IPS-NIHi7 (cell line): ENCODE results near the gene CNTN4.

Source experiments
- DNase-seq: peaks from one replicate; pipeline ENCODE4 v3.0.0; 2012; ENCODE audit warnings: mixed read lengths; ENCODE audit errors: extremely low spot score

Gene CNTN4

DNA sequence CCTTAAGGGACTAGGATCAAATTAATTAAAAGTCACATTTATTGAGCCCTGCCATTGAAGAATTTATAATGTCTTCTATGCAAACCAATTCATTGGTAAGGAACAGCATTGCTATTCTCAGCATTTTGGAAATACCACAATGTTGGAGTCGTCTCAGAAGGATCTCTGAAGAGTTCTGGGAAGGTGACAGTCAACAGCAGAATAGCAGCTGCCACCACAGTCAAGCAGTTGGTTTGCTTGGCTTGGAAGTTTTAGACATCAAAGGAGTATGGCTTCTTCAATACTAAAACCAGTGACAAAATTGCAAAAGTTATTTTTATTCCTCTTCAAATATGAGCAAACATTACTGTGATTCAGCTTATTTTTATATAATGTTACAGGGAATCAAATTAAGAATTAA lies 167.9 kb downstream of the CNTN4 start:
- no peak for DNase-seq

DNA sequence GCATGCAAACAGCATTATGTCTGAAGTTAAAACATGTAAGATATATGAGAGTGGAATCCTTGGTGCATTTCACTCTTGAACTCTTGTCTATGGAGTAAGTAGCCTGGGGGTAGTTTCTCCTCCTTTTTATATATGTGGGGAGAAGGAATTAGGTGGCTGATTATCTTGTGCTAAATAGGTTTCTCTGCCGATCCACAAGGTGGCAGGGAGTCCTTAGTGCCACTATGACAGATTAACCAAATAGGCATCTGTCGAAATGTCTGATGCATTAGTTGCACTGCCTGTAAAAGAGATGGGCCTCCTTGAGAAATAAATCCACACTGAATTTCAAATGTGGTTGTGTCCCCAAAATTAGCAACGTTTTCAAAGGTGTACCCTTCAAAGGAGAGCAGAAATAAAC lies 170.1 kb downstream of the CNTN4 start:
- DNase-seq, result peak; percentile 6

GRCh38 chr3:2274526-2274925 lies 175.9 kb downstream of the CNTN4 start:
- no peak for DNase-seq

DNA sequence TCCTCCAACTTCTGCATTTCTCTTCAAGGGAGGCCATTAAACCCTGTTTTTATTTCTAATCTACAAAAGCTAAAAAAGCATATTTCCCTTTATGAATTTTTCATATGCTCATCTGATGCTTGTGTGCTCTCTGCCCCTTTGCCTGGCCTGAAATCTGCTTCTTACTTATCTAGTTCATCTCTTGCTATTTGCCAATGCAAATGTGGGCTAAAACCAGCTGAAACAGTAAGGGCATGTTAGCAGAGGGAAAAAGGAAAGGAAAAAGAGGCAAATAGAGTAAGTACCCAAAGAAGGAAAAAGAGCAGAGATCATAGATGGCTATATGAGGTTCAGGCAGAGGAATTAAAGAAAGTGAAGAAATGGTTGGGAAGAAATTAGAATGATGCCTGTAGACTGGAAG lies 185.2 kb downstream of the CNTN4 start:
- DNase-seq, result no peak

GRCh38 chr3:2300938-2301337 lies 202.3 kb downstream of the CNTN4 start:
- DNase-seq, result no peak

- DNase-seq, result no peak
Observed at GRCh38 chr3:2301361-2301760, 202.7 kb downstream of the CNTN4 start.

- DNase-seq, result peak; percentile 16
Observed at GRCh38 chr3:2303566-2303965, 204.9 kb downstream of the CNTN4 start.

DNA sequence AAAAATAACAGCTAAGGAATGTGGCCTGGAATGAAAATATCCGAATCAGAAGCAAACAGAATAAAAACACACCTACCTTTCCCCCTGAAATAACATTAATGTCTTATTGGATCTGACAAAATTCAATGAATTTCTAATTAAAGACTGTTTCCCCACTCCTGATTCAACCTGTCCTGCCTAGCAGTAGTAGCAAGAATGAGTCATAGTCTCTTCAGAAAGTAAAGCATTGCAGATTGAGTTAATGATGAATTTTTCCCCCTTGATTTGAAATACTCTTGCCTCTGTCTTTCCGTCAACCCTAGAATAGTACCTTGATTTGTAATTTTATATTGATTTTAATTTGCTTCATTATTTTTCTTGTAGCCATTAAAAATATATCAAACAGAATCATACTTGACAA lies 212.4 kb downstream of the CNTN4 start:
- no peak for DNase-seq

- no peak for DNase-seq
Observed at GRCh38 chr3:2317521-2317920, 218.9 kb downstream of the CNTN4 start.

DNA sequence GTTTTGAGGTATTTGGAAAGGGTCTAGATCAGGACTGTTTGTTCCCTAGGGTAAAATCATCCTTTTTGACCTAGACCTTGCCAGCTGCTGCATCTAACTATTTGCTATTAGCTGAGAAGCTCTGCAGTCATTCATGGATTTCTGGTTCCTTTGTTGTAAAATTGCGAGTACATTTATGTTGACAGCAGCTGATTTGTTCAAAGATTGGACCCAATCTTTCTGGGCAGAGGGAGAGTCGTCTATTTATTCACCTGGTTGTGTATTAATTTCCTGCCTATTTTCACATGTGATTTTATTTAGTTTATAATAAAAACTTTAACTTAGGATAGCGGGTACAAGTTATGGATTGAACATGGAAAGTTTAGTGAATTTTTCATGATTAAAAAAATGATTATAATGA lies 236.3 kb downstream of the CNTN4 start:
- no peak for DNase-seq

- no peak for DNase-seq
Observed at GRCh38 chr3:2343031-2343682, 244.5 kb downstream of the CNTN4 start.

- DNase-seq, result no peak
Observed at GRCh38 chr3:2352134-2352762, 253.6 kb downstream of the CNTN4 start.

- DNase-seq, result peak; percentile 41
Observed at GRCh38 chr3:2354702-2355101, 256.0 kb downstream of the CNTN4 start.

GRCh38 chr3:2356298-2356950 lies 257.8 kb downstream of the CNTN4 start:
- no peak for DNase-seq

DNA sequence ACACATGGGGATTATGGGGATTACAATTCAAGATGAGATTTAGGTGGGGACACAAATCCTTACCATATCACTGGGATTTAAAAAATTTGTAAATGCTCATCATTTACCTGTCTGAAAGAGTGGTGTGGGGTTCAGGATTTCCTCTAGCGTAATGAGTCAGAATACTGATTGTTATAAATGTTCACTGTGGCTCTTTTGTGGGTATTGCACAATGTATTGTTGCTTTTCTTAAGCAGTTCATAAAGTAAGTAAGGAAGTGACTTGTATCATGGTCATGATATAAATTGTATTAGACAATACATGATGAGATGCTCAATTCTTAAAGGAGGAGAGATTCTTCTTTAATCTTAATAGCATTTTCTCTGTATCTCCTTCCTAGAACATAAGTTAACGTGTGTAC lies 262.1 kb downstream of the CNTN4 start:
- no peak for DNase-seq

GRCh38 chr3:2362122-2362521 lies 263.5 kb downstream of the CNTN4 start:
- DNase-seq, result no peak

DNA sequence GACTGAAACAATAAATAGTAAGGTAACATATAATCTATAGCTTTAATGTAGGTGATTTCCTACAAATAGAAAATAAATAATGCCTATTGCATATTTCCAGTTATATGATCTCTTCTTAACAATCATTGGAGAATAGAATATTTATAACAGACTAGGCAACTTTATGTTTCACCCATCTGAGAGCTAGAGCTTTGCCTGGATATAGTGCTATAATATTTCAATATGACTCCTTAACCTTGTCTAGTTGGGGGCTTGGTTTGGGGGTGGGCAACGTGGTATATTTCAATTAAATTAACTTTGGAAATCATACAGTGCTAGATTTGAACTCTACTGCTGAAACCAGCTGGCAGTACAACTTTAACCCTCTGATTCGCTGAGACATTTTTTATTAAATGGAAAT lies 265.2 kb downstream of the CNTN4 start:
- DNase-seq, result no peak

GRCh38 chr3:2370317-2370716 lies 271.7 kb downstream of the CNTN4 start:
- DNase-seq, result no peak

GRCh38 chr3:2372306-2372705 lies 273.6 kb downstream of the CNTN4 start:
- DNase-seq, result no peak

- DNase-seq, result no peak
Observed at GRCh38 chr3:2375376-2375775, 276.7 kb downstream of the CNTN4 start.

DNA sequence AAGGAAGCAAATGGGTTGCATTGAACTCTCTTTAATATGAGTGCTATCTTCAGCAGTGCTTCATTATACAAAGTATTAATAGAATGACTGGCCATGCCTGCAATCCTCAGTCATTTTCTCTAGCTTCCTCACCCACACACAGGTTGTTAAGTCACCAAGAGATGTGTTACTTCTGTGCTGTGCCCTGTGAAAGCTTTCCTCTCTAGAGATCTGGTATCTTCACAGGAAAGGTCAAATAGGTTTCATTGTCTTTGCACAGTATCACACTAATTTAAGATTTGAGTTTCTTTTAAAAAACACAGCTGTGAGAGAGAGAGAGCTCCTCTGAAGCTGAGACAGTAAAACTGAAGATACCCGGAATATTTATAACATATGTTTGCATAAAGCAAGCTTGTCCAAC lies 278.6 kb downstream of the CNTN4 start:
- no peak for DNase-seq

- no peak for DNase-seq
Observed at GRCh38 chr3:2390926-2391532, 292.4 kb downstream of the CNTN4 start.

- DNase-seq, result no peak
Observed at GRCh38 chr3:2391896-2392295, 293.2 kb downstream of the CNTN4 start.
